ENCODE data around the gene LRRC2. TPM values are rescaled to one million over a fixed set of nuclear protein-coding genes. Genes with fewer than 3 reads are reported as not detected.
A peak's percentile ranks its signal among the peaks of the same experiment; 100 is the strongest.

LRRC2 gene
- total RNA-seq, 1 donor = 7.9 TPM

- H3K4me3 ChIP-seq (ENCODE audit: low read depth, low read length) = no peak overlapping the region
- no peak for DNase-seq (ENCODE audit: low read depth)
- TF ChIP-seq, protein P1, sequence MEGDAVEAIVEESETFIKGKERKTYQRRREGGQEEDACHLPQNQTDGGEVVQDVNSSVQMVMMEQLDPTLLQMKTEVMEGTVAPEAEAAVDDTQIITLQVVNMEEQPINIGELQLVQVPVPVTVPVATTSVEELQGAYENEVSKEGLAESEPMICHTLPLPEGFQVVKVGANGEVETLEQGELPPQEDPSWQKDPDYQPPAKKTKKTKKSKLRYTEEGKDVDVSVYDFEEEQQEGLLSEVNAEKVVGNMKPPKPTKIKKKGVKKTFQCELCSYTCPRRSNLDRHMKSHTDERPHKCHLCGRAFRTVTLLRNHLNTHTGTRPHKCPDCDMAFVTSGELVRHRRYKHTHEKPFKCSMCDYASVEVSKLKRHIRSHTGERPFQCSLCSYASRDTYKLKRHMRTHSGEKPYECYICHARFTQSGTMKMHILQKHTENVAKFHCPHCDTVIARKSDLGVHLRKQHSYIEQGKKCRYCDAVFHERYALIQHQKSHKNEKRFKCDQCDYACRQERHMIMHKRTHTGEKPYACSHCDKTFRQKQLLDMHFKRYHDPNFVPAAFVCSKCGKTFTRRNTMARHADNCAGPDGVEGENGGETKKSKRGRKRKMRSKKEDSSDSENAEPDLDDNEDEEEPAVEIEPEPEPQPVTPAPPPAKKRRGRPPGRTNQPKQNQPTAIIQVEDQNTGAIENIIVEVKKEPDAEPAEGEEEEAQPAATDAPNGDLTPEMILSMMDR (IDR thresholded peaks at IDR 0.05; ENCODE audit: insufficient read depth, low read length) = no peak
Observed at GRCh38 chr3:46468753-46469600, 97.1 kb downstream of the LRRC2 start.

GRCh38 chr3:46467562-46467961 is 98.5 kb downstream of the LRRC2 start:
- TF ChIP-seq, protein P1 (IDR thresholded peaks at IDR 0.05; ENCODE audit: insufficient read depth, low read length) = no peak
- H3K4me3 ChIP-seq (ENCODE audit: low read depth, low read length) = no peak overlapping the region
- no peak for DNase-seq (ENCODE audit: low read depth)

DNA sequence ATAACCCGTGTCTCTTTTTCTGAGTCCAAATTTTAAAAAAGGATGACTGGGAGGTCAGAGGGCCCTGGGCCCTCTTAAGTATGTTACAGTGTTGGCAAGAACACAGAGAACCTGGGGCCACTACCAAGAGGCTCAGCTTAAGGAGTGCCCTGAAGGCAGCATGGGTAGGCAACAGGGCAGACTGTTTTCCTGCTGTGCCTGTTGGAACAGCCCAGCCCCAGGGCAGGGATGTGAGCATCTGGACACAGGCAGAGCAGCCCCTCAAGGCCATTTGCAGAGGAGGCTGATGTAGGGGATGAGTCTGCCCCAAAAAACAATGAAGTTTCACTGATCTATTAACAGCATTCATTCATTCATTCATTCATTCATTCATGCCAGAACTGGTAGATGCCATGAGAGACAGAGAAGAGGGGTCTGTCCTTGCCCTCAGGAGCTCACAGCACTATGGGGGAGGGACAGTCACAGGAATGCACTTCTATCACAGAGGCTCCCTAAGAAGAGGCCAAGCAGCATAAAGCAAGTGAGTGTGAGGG is 99.2 kb downstream of the LRRC2 start:
- no peak for DNase-seq (ENCODE audit: low read depth)
- TF ChIP-seq, protein P1 (IDR thresholded peaks at IDR 0.05; ENCODE audit: insufficient read depth, low read length) = no peak
- no peak overlapping the region for H3K4me3 ChIP-seq (ENCODE audit: low read depth, low read length)

DNA sequence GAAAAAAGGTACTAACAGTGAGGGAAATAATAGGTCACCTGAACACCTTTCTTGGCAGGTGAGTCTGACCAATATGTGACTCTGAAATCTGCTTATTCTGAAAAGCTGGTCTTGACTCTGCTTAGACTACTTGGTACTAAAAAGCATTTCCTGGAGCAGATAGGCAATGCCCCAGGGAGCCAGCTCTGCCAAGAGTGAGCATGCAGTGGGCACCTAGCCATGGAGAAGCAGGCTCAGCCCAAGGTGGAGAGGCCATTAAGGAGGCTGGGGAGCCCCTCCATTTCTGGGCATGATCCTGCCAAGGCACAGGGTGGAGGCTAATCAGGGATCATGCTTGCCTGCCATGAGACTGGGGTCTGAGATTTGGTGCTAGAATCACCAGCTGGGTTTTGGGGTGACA is 99.8 kb downstream of the LRRC2 start:
- peak; percentile 64 for DNase-seq (ENCODE audit: low read depth)

More for the DNA sequence above, 99.8 kb downstream of the LRRC2 start:
- TF ChIP-seq, protein P1 (IDR thresholded peaks at IDR 0.05; ENCODE audit: insufficient read depth, low read length) = no peak
- H3K4me3 ChIP-seq (ENCODE audit: low read depth, low read length) = no peak overlapping the region

Other genes with a start within 250 kb of the LRRC2 start
- gene CCR2, start 212.2 kb downstream of the LRRC2 start, total RNA-seq (ENCODE audit: low replicate concordance) = under 0.01 TPM in 1 of 2 replicates, not detected in the other
- gene CCR5, start 195.4 kb downstream of the LRRC2 start, total RNA-seq (ENCODE audit: low replicate concordance) = not detected in 2 replicates
- 0.54 TPM in 1 of 2 replicates, not detected in the other for gene CCRL2, start 159.0 kb downstream of the LRRC2 start, total RNA-seq (ENCODE audit: low replicate concordance)
- not detected in 2 replicates for gene LTF, start 101.4 kb downstream of the LRRC2 start, total RNA-seq (ENCODE audit: low replicate concordance)
- not detected in 2 replicates for gene RTP3, start 68.3 kb downstream of the LRRC2 start, total RNA-seq (ENCODE audit: low replicate concordance)
- not detected in 2 replicates for gene FAM240A, start 46.2 kb upstream of the LRRC2 start, total RNA-seq (ENCODE audit: low replicate concordance)
- 0.16 and 0.18 TPM in 2 replicates for gene ALS2CL, start 127.4 kb upstream of the LRRC2 start, total RNA-seq (ENCODE audit: low replicate concordance)
- not detected in 2 replicates for gene TMIE, start 135.1 kb upstream of the LRRC2 start, total RNA-seq (ENCODE audit: low replicate concordance)
- not detected in 2 replicates for gene PRSS50, start 151.6 kb upstream of the LRRC2 start, total RNA-seq (ENCODE audit: low replicate concordance)

All from fibroblast of the aortic adventitia (primary cell).